ENCODE measurements around the gene ANKH. TPM values are rescaled to one million over a fixed set of nuclear protein-coding genes. Genes with fewer than 3 reads are reported as not detected.

ANKH gene
- total RNA-seq, 2 donors from 2014 or later: 177 to 205 TPM

DNA sequence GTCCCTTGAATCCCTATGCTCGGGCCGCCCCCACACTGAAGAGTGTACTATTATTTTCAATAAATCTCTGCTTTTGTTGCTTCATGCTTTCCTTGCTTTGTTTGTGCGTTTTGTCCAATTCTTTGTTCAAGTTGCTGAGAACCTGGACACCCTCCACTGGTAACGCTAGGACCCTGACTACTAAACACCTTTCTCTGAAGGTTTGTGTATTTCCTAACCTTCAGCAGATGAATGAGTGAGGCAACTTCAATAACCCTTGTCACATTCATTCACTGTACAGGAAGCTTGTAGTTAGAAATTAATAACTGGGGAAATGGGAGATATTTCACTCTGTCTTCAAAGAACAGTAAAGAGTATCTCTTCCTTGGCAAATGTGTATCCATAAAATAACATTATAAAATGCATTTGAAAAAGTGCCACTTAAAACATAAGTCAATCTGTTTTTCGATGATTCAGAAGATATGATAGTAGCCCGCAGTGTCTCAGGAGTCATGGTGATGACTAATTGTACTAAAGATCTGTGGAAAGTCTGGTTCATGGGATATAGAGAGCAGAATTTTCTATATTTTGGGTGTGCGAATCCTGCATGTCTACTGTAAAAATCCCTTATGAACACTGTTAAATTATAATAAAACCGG is 43.2 kb upstream of the ANKH start:
- no peak for DNase-seq (ENCODE audit: low spot score)
- no peaks in the 10 kb centered on the region for H3K4me1 ChIP-seq (ENCODE audit: control insufficient read depth in 1 of 2, low read depth in 2 of 2)
- TF ChIP-seq, protein P1, sequence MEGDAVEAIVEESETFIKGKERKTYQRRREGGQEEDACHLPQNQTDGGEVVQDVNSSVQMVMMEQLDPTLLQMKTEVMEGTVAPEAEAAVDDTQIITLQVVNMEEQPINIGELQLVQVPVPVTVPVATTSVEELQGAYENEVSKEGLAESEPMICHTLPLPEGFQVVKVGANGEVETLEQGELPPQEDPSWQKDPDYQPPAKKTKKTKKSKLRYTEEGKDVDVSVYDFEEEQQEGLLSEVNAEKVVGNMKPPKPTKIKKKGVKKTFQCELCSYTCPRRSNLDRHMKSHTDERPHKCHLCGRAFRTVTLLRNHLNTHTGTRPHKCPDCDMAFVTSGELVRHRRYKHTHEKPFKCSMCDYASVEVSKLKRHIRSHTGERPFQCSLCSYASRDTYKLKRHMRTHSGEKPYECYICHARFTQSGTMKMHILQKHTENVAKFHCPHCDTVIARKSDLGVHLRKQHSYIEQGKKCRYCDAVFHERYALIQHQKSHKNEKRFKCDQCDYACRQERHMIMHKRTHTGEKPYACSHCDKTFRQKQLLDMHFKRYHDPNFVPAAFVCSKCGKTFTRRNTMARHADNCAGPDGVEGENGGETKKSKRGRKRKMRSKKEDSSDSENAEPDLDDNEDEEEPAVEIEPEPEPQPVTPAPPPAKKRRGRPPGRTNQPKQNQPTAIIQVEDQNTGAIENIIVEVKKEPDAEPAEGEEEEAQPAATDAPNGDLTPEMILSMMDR (IDR thresholded peaks at IDR 0.05): no peak
- no peaks in the 10 kb centered on the region for H3K27me3 ChIP-seq (replicated peaks; ENCODE audit: insufficient read depth)
- H3K36me3 ChIP-seq: no peaks in the 10 kb centered on the region
- no peak overlapping the region for H3K4me3 ChIP-seq
- H3K27ac ChIP-seq: no peak overlapping the region
- H3K9me3 ChIP-seq: no peaks in the 10 kb centered on the region
- no peak for ATAC-seq (ENCODE audit: insufficient number of reproducible peaks, low FRiP score, low read depth)

DNA sequence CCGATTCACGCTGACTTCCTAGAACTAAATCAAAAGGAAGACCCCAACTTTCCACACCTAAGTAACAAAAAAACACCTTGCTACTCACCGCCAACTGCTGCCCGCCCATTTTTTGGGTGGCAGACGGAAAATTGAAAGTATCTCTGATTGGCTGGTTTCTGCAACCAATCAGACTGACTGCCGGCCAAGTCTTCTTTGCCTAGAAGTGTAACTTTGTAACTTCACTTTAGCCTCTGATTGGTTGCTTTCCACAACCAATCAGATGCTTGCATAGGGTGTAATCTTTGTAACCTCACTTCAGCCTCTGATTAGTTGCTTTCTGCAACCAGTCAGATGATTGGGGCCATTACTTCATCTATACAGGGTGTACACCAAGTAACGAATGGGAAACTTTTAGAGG is 42.6 kb upstream of the ANKH start:
- DNase-seq (ENCODE audit: low spot score) (no peak), ATAC-seq (ENCODE audit: insufficient number of reproducible peaks, low FRiP score, low read depth) (no peak)
- no peaks in the 10 kb centered on the region for H3K4me1 ChIP-seq (ENCODE audit: control insufficient read depth in 1 of 2, low read depth in 2 of 2)

DNA sequence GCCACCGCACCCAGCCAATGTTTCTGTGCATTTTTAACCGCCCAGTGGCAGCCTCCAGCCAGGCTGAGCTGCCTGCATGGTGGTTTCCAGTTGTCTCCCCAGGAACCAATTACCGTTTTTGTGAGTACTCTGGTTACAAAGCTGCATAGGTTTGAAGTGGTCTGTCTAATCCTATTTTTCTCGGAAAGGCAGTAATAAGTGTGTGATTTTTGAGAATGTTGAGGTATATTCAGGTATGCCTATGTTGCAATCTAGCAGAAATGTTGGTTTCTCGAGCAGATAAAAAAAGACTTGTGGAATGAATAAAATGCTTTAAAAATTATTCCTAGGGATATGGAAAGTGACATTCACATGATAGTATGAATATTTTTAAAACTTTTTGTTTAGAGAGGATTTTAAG is 41.5 kb upstream of the ANKH start:
- Histone ChIP-seq H3K27me3 (replicated peaks; ENCODE audit: insufficient read depth) (no peaks in the 10 kb centered on the region), H3K4me1 (ENCODE audit: control insufficient read depth in 1 of 2, low read depth in 2 of 2) (no peaks in the 10 kb centered on the region), H3K27ac (no peak overlapping the region), H3K4me3 (no peak overlapping the region), H3K9me3 (no peaks in the 10 kb centered on the region), H3K36me3 (no peaks in the 10 kb centered on the region)
- DNase-seq (ENCODE audit: low spot score) (no peak), ATAC-seq (ENCODE audit: insufficient number of reproducible peaks, low FRiP score, low read depth) (no peak)
- TF ChIP-seq, protein P1 (IDR thresholded peaks at IDR 0.05): no peak

More for the DNA sequence above, 42.6 kb upstream of the ANKH start:
- Histone ChIP-seq H3K36me3 (no peaks in the 10 kb centered on the region), H3K27ac (no peak overlapping the region), H3K27me3 (replicated peaks; ENCODE audit: insufficient read depth) (no peaks in the 10 kb centered on the region), H3K9me3 (no peaks in the 10 kb centered on the region), H3K4me3 (no peak overlapping the region)
- TF ChIP-seq, protein P1 (IDR thresholded peaks at IDR 0.05): no peak

DNA sequence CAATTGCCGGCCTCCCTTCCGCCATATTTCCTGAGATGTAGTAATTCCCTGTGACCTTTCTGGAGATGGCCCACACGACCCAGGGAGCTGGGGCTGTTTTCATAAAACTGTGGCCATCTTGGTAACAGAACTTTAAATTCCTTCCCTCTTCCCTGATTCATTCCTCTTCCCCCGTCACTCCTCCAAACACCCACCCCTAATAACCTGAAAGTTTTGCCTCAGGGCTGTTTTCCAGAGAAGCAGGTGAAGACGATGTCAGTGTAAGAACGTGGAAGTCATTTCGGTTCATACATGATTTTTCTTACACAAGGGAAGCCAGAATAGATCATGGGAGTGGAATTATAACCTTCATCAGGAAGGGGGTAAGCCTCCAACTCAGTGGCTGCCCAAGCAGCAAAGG is 40.6 kb upstream of the ANKH start:
- Histone ChIP-seq H3K27ac (no peak overlapping the region), H3K4me1 (ENCODE audit: control insufficient read depth in 1 of 2, low read depth in 2 of 2) (no peaks in the 10 kb centered on the region), H3K4me3 (no peak overlapping the region), H3K27me3 (replicated peaks; ENCODE audit: insufficient read depth) (no peaks in the 10 kb centered on the region), H3K9me3 (no peaks in the 10 kb centered on the region), H3K36me3 (no peaks in the 10 kb centered on the region)
- DNase-seq (ENCODE audit: low spot score): no peak
- TF ChIP-seq, protein P1 (IDR thresholded peaks at IDR 0.05): no peak
- no peak for ATAC-seq (ENCODE audit: insufficient number of reproducible peaks, low FRiP score, low read depth)

DNA sequence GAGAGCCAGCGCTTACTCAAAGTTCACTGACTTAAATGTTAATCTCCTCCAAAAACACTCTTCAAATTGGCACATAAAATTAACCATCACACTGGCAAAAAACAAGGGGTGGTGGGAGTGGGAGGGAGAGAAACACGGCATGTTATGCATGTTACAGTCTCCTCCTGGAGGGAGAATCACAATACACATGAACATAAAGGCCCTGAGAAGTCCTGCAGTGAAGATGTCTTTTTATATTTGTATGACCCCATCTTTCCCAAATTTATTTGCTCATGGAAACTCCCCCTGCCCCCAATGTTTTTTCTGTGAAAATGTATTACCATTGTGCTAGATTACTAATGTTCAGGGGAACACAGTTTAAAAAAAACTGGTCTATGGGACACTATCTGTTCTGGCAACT is 37.8 kb upstream of the ANKH start:
- no peak for ATAC-seq (ENCODE audit: insufficient number of reproducible peaks, low FRiP score, low read depth)
- DNase-seq (ENCODE audit: low spot score): no peak
- H3K9me3 ChIP-seq: no peaks in the 10 kb centered on the region
- no peak overlapping the region for H3K4me3 ChIP-seq
- H3K4me1 ChIP-seq (ENCODE audit: control insufficient read depth in 1 of 2, low read depth in 2 of 2): no peaks in the 10 kb centered on the region
- no peaks in the 10 kb centered on the region for H3K36me3 ChIP-seq
- H3K27ac ChIP-seq: no peak overlapping the region
- TF ChIP-seq, protein P1 (IDR thresholded peaks at IDR 0.05): no peak
- no peaks in the 10 kb centered on the region for H3K27me3 ChIP-seq (replicated peaks; ENCODE audit: insufficient read depth)
